Neural progenitor cell (in vitro differentiated cells): ENCODE measurements around the gene SVIP. TPM values are rescaled to one million over a fixed set of nuclear protein-coding genes. Genes with fewer than 3 reads are reported as not detected.

ENCODE experiments used
- DNase-seq: peaks from one replicate; pipeline ENCODE4 v3.0.0-alpha.2; 2016; ENCODE audit warnings: low spot score
- H2AFZ ChIP-seq: fragments of 200-600 bp; sonication (generic); replicated peaks from 2 replicates; pipeline ENCODE4 v1.6.1; 2016; ENCODE audit warnings: antibody characterized with exemption
- H3F3A ChIP-seq: fragments of 200-600 bp; sonication (generic); 2 replicates; pipeline ENCODE4 v1.6.1; 2016; ENCODE audit warnings: antibody characterized with exemption, low read depth
- H3K27ac ChIP-seq: fragments of 200-600 bp; sonication (generic); 2 replicates; pipeline ENCODE4 v1.5.1; 2016; ENCODE audit warnings: mild to moderate bottlenecking
- H3K27me3 ChIP-seq: fragments of 200-600 bp; sonication (generic); 2 replicates; pipeline ENCODE4 v1.6.1; 2016; ENCODE audit warnings: mild to moderate bottlenecking, moderate library complexity
- H3K36me3 ChIP-seq: fragments of 200-600 bp; sonication (generic); 2 replicates; pipeline ENCODE4 v1.5.1; 2016
- H3K4me1 ChIP-seq: fragments of 200-600 bp; sonication (generic); 2 replicates; pipeline ENCODE4 v1.6.1; 2016; ENCODE audit warnings: mixed run types
- H3K4me2 ChIP-seq: fragments of 200-600 bp; sonication (generic); 2 replicates; pipeline ENCODE4 v1.6.1; 2016
- H3K4me3 ChIP-seq: fragments of 200-600 bp; sonication (generic); 2 replicates; pipeline ENCODE4 v1.5.1; 2016
- H3K79me2 ChIP-seq: fragments of 200-600 bp; sonication (generic); 2 replicates; pipeline ENCODE4 v1.6.1; 2016; ENCODE audit warnings: low read depth
- H3K9ac ChIP-seq: fragments of 200-600 bp; sonication (generic); 2 replicates; pipeline ENCODE4 v1.6.1; 2016
- H3K9me3 ChIP-seq: fragments of 200-600 bp; sonication (generic); 2 replicates; pipeline ENCODE4 v1.5.1; 2016; ENCODE audit warnings: low read depth
- H4K20me1 ChIP-seq: fragments of 200-600 bp; sonication (generic); 2 replicates; pipeline ENCODE4 v1.6.1; 2016; ENCODE audit warnings: low read depth
- H3K27ac Mint-ChIP-seq: 3 replicates; pipeline ENCODE4 v1.8.0; 2021; ENCODE audit warnings: mixed read lengths
- H3K27me3 Mint-ChIP-seq: 2 replicates; pipeline ENCODE4 v1.8.0; 2022; ENCODE audit warnings: low read depth, mild to moderate bottlenecking, inconsistent platforms, moderate library complexity, mixed read lengths; ENCODE audit not compliant: insufficient read depth
- H3K36me3 Mint-ChIP-seq: 3 replicates; pipeline ENCODE4 v1.8.0; 2021; ENCODE audit warnings: mixed read lengths
- H3K4me1 Mint-ChIP-seq: 3 replicates; pipeline ENCODE4 v1.8.0; 2021; ENCODE audit warnings: mixed read lengths
- H3K4me3 Mint-ChIP-seq: 3 replicates; pipeline ENCODE4 v1.8.0; 2021; ENCODE audit warnings: mild to moderate bottlenecking, moderate library complexity, mixed read lengths
- H3K9me3 Mint-ChIP-seq: 3 replicates; pipeline ENCODE4 v1.8.0; 2020; ENCODE audit warnings: mixed read lengths
- CTCF ChIP-seq: fragments of 200-600 bp; sonication (generic); IDR thresholded peaks from 2 replicates; pipeline ENCODE4 v1.5.1; 2017; ENCODE audit warnings: antibody characterized with exemption, mild to moderate bottlenecking
- EZH2 ChIP-seq: fragments of 200-600 bp; sonication (generic); IDR thresholded peaks from 2 replicates; pipeline ENCODE4 v1.6.1; 2017; ENCODE audit warnings: antibody characterized with exemption, mild to moderate bottlenecking, moderate library complexity
- EZH2phosphoT487 ChIP-seq: fragments of 200-600 bp; sonication (generic); IDR thresholded peaks from 2 replicates; pipeline ENCODE4 v1.6.1; 2017; ENCODE audit warnings: antibody characterized with exemption
- total RNA-seq: library from RNA; depleted of rRNA; stranded (reverse); fragments of >200 nt; gene quantifications from 2 replicates; pipeline ENCODE4 v1.2.3, GENCODE V29; 2015; ENCODE audit warnings: low replicate concordance

The SVIP gene
- total RNA-seq, 1 donor from 2014 or later = 12.5 TPM

GRCh38 chr11:22797047-22797446 is 32.6 kb downstream of the SVIP start:
- Histone ChIP-seq H3K4me1 (no peaks in the 10 kb centered on the region), H4K20me1 (no peaks in the 10 kb centered on the region), H3F3A (no peaks in the 10 kb centered on the region), H2AFZ (no peak overlapping the region), H3K9ac (no peak overlapping the region), H3K36me3 (no peaks in the 10 kb centered on the region), H3K27ac (no peak overlapping the region), H3K4me3 (no peak overlapping the region), H3K27me3 (no peaks in the 10 kb centered on the region), H3K79me2 (no peaks in the 10 kb centered on the region), H3K4me2 (no peak overlapping the region), H3K9me3 (no peaks in the 10 kb centered on the region)
- peaks cover 3% of the 10 kb centered on the region for H3K4me1 Mint-ChIP-seq
- H3K9me3 Mint-ChIP-seq = no peaks in the 10 kb centered on the region
- H3K27ac Mint-ChIP-seq = no peak overlapping the region
- no peak for TF ChIP-seq CTCF
- no peak for TF ChIP-seq EZH2phosphoT487
- TF ChIP-seq EZH2 = no peak
- no peaks in the 10 kb centered on the region for H3K27me3 Mint-ChIP-seq
- DNase-seq = no peak
- no peak overlapping the region for H3K4me3 Mint-ChIP-seq
- H3K36me3 Mint-ChIP-seq = no peaks in the 10 kb centered on the region

- Mint-ChIP-seq H3K4me1 (peaks cover 3% of the 10 kb centered on the region), H3K27ac (no peak overlapping the region), H3K27me3 (no peaks in the 10 kb centered on the region), H3K36me3 (no peaks in the 10 kb centered on the region), H3K9me3 (no peaks in the 10 kb centered on the region), H3K4me3 (no peak overlapping the region)
- Histone ChIP-seq H3K9ac (no peak overlapping the region), H3K4me1 (no peaks in the 10 kb centered on the region), H3K79me2 (no peaks in the 10 kb centered on the region), H3F3A (no peaks in the 10 kb centered on the region), H2AFZ (no peak overlapping the region), H3K27me3 (no peaks in the 10 kb centered on the region), H3K27ac (no peak overlapping the region), H3K4me2 (no peak overlapping the region), H3K4me3 (no peak overlapping the region), H4K20me1 (no peaks in the 10 kb centered on the region), H3K36me3 (no peaks in the 10 kb centered on the region), H3K9me3 (no peaks in the 10 kb centered on the region)
- no peak for DNase-seq
- TF ChIP-seq EZH2phosphoT487 (no peak), CTCF (no peak), EZH2 (no peak)
Measured at GRCh38 chr11:22795914-22796313, 33.7 kb downstream of the SVIP start.

GRCh38 chr11:22792497-22792896 is 37.1 kb downstream of the SVIP start:
- Histone ChIP-seq H3K27me3 (no peaks in the 10 kb centered on the region), H3K9me3 (no peaks in the 10 kb centered on the region), H3K4me1 (no peaks in the 10 kb centered on the region), H3K4me3 (no peak overlapping the region), H3K9ac (no peak overlapping the region), H3K36me3 (no peaks in the 10 kb centered on the region), H2AFZ (no peak overlapping the region), H4K20me1 (no peaks in the 10 kb centered on the region), H3F3A (no peaks in the 10 kb centered on the region), H3K27ac (no peak overlapping the region), H3K79me2 (no peaks in the 10 kb centered on the region), H3K4me2 (no peak overlapping the region)
- TF ChIP-seq EZH2phosphoT487 (no peak), CTCF (no peak), EZH2 (no peak)
- Mint-ChIP-seq H3K4me1 (peaks cover 3% of the 10 kb centered on the region), H3K9me3 (no peaks in the 10 kb centered on the region), H3K27ac (no peak overlapping the region), H3K36me3 (no peaks in the 10 kb centered on the region), H3K27me3 (no peaks in the 10 kb centered on the region), H3K4me3 (no peak overlapping the region)
- no peak for DNase-seq
